Erythroblast (primary cell): ENCODE data around the gene WDR53.

Experiments used
- DNase-seq, 2 experiments: peaks; one replicate each; lab custom pipeline; 2025; lab: John Stamatoyannopoulos, UW
- GATA1 ChIP-seq: IDR thresholded peaks from 2 replicates; pipeline ENCODE4 v1.6.1; 2011; ENCODE audit warnings: low read depth, mild to moderate bottlenecking, control low read depth, low read length, moderate library complexity
- POLR2A ChIP-seq: IDR thresholded peaks from 2 replicates; pipeline ENCODE4 v1.6.1; 2011; ENCODE audit warnings: mild to moderate bottlenecking, low read length

WDR53 gene

GRCh38 chr3:196517162-196517800 lies 51.1 kb downstream of the WDR53 start:
- DNase-seq: no peak
- TF ChIP-seq POLR2A (no peak), GATA1 (no peak)

- TF ChIP-seq POLR2A (no peak), GATA1 (no peak)
- DNase-seq: no peak
Measured at GRCh38 chr3:196514913-196515621, 53.3 kb downstream of the WDR53 start, which contains the start of gene SMCO1. Gene SMCO1 (minus strand): TSS chr3:196515346. CDS start chr3:196515209, 137 bp downstream.

- TF ChIP-seq POLR2A (no peak), GATA1 (no peak)
- no peak for DNase-seq
Measured at GRCh38 chr3:196514350-196514716, 54.0 kb downstream of the WDR53 start.

DNA sequence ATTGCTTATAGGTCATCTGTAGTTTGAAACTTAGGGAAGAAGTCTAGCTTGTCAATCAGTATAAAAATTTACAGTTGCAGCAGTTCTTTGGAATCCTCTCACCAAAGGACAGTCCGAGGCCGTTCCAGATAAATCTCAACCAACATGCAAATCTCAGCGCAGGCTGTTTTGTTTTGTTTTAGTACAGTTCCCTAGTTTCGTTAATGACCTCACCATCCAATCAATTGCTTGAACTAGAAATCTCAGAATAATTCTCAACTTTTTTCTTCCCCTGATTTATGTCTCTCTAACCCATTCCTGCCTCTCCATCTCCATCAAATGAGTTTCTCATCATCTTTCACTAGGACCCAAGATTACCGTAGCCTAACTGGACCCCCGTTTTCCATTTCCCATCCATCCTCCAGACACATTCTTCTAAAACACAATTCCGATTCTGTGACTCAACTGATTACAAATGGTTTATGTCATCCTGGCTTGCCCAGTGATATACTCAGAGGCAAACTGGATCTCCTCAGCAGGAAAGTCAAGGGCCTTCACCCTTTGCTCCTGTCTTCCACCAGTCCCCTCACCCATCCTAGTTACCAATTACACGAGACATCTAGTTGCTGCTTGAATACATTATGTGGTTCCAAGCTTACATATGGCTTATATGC lies 54.5 kb downstream of the WDR53 start:
- no peak for DNase-seq

GRCh38 chr3:196511646-196512425 lies 56.5 kb downstream of the WDR53 start:
- peak; percentile 80 to 94 for DNase-seq

More for the DNA sequence above, 54.5 kb downstream of the WDR53 start:
- TF ChIP-seq POLR2A: no peak

DNA sequence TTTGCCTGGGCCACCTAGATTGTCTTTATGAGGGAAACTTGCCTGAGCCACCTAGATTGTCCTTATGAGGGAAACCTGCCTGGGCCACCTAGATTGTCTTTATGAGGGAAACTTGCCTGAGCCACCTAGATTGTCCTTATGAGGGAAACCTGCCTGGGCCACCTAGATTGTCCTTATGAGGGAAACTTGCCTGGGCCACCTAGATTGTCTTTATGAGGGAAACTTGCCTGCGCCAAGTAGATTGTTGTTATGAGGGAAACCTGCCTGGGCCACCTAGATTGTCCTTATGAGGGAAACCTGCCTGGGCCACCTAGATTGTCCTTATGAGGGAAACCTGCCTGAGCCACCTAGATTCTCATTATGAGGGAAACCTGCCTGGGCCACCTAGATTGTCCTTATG lies 57.2 kb downstream of the WDR53 start:
- peak in 1 of 2 experiments; percentile 57 for DNase-seq

DNA sequence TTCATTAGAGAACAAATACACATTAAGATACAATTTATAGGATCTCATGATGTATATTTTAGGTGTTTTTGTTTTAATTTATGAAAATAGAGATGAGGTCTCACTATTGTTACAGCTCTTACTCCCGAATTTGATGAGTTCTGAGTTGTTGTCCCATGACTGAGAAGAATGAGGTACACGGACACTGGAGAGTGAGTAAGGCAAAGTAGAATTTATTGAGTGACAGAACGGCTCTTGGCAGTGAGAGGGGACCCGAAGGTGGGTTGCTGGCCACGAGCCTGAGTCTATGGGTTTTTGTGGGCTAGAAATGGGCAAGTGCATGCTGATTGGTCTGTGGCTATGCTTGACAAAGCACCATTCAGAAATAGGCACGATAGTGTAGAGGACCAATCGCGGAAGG lies 61.7 kb downstream of the WDR53 start:
- peak; percentile 23 to 36 for DNase-seq
- TF ChIP-seq GATA1: no peak
- TF ChIP-seq POLR2A: no peak

GRCh38 chr3:196504556-196504955 lies 63.8 kb downstream of the WDR53 start:
- TF ChIP-seq POLR2A (no peak), GATA1 (no peak)
- DNase-seq: no peak
